Measurements from ENCODE around the gene PPP2R3A.
"Not testable (repeated sequence)": the region's sequence is repeated elsewhere in the genome, so short reads cannot be mapped to it uniquely, and the experiment has no call there.

The PPP2R3A gene

DNA sequence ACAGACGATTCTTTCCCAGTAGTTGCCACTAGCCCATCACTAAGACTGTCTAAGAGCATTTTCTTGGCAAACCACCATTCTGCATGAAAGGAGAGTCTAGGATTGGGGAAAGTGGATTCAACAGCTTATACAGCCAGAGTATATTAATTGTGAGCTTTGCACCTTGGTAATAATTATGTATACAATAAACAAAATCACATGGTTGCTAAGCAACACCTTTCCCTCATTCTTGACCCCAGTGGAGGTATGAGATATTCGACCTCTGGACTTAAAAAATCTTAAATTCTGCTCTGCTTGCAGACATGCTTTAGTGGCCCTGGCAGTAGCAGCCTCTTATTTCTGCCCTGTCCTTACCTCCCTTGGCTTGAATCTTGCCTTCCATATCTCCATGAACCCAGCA is 73.1 kb downstream of the PPP2R3A start:
- DNase-seq = no peak

DNA sequence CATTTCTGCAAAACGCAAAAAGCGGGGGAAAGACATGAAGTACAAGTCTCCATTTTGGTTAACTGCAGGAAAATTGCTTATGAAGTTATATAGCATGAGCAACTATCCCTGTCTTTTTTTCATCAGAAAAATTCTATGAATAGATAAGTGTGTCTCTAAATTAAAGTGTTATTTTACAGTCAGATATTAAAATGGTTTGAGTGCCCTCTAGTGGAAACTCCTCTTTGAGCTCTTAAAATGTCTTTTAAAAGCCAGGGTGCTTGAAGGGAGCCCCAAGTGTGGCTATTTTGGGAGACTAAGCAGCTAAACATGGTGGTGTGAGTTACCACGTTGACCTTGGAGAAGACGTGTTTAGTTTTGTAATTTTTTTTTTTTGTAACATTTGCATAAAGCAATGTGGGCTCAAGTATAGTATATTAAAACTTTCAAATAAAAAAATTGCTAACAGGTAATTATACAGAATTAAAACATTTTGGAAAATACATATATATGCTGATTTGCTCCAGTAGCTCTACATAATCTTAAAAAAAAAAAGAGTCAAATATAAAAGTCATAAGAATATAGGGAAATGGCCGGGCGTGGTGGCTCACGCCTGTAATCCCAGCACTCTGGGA is 77.2 kb downstream of the PPP2R3A start:
- DNase-seq = no peak

DNA sequence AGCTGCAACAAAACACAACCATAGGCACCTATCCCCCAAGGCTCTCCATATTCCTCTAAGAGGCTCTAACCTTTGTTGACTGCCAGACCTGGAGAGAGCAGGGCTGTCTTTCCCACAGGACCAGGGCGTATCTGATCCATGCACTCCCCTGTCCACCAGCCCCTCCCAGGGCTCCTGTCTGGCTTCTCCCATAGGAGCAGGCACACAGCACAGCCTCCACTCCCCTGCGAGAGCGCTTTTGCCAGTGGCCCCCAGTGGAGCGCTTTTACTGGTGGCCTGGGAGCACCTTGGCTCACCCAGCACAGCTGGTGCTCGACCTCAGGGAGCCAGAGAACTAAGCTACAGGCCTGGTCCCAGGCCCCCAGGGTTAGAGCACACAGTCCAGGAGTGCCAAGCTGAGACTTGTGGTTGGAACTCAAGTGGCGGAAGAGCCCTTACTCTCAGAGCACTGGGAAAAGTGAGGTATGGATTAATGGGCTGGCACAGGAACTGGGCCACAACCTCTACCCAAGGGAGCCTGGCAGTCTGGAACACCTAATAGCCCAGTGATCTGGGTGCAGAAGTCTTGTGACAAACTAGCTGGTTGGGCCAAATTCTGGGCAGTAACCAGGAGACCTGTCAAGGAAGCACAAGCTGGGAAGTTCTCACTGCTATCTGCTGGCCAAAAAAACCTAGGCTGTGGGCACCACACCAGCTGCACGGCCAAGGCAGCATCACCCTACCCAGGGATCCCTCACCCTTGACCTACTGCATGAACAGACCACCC is 79.6 kb downstream of the PPP2R3A start:
- DNase-seq = no peak

DNA sequence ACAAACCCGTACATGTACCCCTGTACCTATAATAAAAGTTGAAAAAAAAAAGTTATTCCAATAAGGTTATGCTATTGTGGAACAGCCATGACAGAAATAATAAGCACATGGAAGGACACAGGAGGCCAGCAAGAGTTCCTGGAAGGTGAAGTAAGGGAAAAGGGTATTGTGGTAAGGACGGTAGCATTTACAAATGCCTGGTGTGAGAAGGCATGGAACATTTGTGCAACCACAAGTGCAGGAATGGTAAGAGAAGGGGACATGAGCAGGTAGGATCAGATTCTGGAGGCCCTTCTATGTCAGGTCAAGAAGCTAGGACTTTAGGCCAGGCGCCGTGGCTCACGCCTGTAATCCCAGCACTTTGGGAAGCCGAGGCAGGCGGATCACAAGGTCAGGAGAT is 82.5 kb downstream of the PPP2R3A start:
- no peak for DNase-seq

DNA sequence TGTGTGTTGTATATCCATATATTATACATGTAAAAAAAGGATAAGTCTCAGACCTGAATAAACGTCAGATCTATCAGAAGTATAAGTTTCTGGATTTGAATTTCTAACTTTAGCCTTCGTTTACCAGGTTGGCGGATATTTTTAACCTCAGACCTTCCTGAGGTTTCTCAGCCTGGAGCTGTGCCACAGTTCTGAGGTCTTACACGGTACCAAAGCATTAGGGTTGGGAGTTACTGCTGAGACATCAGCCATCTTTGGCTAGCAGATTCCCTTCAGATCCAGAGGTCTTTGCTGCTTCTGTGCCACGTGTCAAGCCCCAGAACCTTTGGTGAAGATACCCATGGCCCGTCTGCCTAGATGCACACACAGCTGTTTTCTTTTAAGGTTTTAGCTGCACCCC is 84.7 kb downstream of the PPP2R3A start:
- DNase-seq = no peak

DNA sequence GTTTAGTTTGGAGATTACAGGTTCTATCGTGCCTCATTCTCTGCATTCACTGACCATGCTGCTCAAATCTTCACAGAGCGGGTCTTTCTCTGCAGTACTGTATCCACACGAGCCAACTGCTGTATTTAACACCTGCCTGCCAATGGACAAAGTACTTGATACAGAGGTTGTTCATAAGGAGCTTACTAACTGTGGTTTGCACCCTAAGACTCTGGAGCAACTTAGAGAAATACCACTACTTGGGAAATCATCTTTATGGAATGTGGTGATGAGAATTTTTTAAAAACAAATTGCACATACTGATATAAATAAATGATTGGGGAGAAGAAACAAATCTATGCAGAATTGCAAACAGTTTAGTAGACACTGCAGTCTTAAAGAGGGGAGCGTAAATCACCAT is 90.0 kb downstream of the PPP2R3A start:
- DNase-seq = no peak

DNA sequence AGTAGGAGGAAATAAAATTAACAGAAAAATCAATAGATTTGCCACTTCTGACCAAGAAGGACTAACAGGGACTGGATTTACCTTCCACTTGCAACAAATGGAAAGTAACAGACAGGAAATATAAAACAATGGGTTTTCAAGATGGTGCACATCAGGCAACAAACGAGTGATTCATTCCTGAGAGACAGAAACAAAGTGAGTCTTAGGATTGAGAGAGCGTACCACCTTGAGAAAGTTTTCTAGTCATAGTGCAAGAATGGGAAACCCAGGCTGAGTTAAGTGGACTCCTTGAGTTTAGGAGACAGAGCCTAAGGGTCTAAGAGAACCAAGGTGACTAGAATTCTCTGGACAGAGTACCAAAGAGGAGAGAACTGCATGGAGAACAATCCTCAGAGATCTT is 101.7 kb downstream of the PPP2R3A start:
- no peak for DNase-seq

DNA sequence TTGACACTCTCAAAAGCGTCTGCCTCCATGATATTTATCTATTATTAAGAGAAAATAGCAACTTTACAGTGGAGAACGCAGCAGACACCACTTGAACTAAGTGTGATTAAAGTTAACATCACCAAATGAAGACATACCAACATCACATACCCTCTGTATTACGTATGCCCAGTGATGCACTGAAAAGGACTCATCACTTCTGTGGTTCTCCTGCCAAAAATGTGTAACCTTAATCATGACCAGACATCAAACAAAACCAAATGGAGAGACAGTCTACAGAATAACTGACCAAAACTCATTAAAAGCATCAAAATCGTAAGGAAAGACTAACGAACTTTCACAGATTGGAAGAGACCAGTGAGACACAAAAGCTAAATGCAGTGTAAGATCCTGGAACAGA is 103.2 kb downstream of the PPP2R3A start:
- DNase-seq = no peak

DNA sequence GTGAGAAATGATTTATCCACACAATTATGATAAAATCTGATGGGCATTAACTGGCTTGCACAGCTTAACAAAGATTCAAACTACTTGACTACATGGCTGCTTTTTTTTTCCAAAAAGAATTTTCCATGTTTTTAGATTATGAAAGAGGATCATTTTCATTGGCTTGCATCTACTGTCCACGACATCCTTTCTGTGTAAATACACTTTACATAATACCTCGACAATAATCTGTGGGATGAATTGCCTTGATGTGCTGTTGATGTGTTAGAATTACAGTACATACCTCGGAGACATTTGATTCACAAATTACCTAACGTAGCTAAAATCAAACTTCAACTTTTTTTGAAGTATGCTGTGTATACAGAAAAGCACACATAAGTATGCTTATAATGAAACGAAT is 104.4 kb downstream of the PPP2R3A start:
- no peak for DNase-seq

DNA sequence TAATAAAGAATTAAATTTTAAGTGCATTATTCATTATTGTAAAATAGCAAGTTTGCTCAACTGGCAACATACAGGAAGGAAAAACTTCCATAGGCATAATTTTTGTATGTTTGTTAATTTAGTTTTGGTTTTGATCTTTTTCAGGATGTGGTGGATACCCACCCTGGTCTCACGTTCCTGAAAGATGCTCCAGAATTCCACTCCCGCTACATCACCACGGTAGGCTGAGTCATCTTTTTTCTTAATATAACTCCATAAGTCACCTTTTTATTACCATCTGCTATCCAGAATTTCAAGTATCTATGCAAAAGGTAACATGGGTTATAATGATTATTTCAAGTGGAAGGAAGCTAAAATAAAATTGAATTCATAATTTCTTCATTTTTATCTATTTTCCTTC is 104.8 kb downstream of the PPP2R3A start:
- no peak for DNase-seq

DNA sequence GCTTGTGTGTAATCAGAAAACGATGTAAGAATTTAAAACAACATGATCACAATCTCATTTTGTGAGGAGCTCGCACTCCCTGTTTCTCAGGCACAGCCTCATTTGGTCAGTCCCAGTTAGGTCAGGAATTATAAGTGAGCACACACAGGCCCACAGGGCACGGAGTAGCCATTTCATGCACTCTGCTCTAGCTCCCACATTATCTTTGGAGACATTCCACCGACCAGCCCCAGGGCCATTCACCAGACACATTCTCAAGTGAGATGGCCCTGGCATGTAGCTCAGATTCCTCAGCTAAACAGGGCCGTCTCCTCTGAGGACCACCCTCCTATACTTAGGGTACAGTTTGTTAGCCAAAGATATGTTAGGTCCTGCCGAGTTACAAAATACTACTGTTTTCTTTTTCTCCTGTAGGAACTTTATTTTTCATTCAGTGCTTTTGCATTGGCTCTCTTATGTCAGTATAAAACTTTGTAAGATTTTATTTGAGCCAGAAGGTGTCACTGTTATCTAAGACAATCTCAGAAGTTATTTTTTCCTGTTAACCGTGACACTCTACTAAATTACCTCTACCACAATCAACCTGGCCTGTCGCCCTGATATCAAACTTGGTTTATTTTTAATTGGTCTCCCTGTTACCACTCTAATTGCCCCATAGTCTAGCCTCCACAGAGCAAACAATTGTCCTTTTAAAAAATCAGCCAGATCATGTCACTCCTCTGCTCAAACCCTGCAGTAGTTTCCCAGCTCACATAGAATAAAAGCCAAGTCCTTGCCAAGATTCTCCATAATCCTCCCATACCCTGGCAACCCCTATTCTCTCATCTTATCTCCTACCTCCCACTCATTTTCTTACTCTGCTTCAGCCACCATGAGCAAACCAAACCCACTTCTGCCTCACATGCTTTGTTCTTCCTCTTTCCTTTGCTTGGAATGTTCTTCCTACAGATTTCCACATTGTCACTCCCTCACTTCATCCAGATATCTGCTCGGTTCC is 105.7 kb downstream of the PPP2R3A start:
- no peak for DNase-seq

DNA sequence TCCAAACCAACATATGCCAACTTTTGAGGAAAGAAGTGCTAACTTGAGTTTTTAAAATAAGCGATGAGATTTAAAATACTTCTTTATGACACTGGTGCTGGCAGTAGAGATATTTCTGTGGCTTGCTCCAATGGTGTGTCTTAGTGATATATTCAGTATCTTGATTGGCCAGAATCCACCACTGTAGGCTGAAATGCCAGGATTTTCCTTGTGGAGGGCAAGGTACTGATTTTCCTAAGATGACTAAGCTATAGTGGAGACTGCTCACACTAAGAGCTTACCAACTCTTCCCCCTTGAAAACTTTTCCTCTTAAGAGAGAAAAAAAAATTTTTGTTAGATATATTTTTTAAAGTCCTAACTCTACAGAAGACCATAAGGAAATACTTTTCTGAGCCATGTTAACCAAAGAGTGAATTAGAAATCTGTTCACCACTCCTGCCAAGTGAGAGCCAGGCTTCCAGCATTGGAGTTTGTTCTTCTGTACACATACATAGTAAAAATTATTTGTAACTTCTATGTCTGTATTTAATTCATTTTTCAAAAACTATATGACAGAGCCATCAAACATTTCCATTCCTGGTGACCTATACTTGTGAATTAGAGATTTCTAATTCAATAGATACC is 109.1 kb downstream of the PPP2R3A start:
- no peak for DNase-seq

DNA sequence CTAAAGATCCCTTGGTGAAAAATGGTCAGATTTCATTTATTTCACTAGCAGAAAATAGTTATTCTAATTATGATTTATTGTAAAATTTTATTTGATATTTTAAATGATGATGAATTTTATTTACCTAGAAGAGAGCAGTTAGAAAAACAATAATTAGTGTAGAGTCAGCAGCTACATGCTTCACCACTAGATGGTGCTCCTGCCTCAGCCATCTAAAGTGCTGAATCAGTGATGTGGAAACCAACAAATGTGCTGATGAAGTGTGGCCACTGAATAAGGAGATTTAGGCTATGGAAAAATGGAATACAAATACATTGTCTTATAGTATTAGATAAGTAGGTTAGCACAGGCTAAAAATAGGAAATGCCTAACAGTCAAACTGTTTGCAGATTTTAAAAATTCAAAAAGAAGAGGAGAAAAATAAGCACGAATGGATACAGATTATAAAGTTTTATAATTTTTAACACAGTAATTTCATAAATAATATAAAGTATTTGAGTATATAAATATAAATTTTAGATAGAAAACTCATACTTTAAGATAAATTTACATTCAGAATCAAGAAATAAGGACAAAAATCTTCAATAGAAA is 109.8 kb downstream of the PPP2R3A start:
- DNase-seq = peak; percentile 29 to 38

DNA sequence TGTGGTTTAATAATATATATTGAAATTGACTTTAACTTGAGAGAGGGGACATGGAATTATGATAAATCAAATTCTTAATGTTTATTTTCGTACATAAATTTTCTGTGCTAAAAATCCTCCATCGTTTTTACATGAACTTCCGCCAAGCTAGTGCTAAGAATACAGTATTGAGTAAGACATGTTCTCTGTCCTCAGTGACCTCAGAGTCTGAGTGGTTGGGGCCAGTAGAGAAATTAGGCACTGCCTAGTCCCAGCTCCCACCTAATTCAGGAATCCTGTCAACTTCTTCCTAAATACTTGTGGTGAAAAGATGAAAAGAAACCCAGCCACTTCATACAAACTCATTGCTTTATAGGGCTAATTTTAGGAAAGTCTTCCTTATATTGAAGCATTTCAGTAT is 110.3 kb downstream of the PPP2R3A start:
- DNase-seq = no peak

DNA sequence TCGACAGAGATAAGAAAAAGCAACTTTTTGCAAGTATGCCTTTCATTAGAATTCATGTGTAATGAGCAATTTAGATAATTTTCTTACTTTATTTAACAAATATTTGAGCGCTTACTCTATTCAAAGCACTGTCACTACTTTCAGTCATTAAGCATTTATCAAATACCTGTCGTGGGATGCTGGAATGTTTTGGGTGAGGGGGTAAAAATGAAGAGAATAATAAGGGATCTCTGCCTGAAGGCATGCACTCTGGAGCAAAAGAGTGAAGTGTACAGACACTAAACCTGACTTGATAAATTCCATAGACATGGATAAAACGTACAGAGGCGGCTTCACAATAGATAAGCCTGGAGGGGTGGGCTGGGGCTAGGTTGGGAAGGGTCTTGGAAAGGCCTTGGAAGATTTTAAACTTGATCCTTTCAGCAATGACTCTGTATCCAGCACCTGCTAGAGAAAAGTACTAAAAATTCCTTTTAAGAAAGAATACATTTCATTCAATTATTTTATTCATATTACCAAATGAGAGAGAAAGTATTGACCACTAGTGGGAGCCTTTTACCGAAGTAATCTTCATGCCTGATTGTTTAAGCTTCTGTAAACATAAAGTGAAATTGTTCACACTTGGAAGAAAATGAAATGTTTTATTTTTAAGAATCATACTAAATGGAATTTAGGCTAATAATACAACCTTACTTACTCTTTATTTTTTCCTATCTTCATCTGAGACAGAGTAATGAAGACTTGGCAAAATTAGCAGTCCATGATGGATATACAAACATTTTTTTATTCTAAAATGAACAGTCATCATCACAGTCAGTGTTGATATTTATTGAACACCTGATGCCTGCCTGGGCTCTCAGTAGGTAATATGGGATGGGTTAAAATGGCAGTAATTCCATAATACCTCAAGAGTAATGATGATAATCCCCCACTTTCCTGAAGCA is 113.2 kb downstream of the PPP2R3A start:
- no peak for DNase-seq

DNA sequence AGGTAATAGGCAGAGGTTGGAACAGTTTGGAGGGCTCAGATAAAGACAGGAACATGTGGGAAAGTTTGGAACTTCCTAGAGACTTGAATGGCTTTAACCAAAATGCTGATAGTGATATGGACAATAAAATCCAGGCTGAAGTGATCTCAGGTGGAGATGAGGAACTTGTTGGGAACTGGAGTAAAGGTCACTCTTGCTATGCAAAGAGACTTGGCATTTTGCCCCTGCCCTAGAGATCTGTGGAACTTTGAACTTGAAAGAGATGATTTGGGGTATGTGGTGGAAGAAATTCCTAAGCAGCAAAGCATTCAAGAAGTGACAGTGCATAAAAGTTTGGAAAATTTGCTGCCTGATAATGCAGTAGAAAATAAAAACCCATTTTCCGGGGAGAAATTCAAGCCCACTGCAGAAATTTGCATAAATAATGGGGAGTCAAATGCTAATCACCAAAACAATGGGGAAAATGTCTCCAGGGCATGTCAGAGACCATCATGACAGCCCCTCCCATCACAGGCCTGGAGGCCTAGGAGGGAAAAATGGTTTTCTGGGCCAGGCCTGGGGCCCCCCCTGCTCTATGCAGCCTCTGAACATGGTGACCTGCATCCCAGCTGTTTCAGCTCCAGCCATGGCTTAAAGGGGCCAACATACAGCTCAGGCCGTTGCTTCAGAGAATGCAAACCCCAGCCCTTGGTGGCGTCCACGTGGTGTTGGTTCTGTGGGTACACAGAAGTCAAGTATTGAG is 118.3 kb downstream of the PPP2R3A start:
- not testable (repeated sequence) for DNase-seq

DNA sequence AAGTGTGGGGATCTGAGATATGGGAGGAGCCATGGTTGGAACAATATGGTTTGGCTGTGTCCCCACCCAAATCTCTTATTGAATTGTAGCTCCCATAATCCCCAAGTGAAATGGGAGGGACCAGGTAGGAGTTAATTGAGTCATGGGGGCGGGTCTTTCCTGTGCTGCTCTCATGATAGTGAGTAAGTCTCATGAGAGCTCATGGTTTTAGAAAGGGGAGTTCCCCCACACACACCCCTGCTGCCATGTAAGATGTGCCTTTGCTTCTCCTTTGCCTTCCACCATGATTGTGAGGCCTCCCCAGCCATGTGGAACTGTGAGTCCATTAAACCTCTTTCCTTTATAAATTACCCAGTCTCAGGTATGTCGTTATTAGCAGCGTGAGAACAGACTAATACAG is 119.5 kb downstream of the PPP2R3A start:
- DNase-seq = not testable (repeated sequence)

DNA sequence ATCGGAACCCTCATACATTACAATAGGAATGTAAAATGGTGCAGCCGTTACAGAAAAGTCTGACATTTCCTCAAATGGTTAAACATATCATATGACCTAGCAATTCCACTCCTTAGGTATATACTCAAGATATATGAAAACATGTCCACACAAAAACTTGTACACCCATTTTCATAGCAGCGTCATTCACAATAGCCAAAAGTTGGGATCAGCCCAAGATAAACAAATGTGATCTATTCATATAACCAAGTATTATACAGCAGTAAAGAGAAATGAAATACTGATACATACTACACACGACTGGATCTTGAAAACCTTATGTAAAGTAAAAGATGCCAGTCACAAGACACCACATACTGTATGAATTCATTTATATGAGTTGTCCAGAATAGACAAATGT is 128.2 kb downstream of the PPP2R3A start:
- DNase-seq = no peak

DNA sequence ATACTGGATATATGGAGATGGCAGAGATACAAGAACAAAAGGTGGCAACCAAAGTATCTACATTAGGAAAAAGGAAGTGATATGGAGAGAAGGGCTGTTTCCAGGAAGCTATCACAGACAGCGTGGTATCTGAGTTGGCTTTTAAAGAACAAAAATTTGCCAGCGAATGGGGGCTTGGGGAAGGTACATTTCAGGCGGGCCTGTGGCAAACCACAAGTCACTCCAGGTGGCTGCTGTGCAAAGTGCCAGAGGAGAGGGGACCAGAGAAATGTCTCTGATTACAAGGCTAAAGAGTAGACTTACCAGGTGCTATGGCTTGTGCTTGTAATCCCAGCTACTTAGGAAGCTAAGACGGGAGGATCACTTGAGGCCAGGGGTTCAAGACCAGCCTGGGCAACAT is 139.5 kb downstream of the PPP2R3A start:
- no peak for DNase-seq

DNA sequence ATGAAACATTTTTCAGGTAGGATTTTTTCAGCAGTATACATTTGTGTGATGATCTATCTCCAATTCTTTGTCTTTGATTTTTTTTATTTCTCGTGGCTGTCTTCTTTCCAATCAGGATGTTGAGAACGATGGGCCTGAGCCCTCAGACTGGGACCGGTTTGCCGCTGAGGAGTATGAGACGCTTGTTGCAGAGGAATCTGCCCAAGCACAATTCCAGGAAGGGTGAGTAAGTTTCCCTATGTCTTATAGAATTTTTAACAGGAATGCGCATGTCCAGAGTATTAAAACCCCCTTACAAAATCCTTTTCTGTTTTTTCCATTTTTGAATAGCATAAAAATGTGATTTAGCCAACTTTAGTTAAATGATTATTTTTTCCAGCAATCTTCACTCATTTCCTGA is 140.6 kb downstream of the PPP2R3A start:
- no peak for DNase-seq

DNA sequence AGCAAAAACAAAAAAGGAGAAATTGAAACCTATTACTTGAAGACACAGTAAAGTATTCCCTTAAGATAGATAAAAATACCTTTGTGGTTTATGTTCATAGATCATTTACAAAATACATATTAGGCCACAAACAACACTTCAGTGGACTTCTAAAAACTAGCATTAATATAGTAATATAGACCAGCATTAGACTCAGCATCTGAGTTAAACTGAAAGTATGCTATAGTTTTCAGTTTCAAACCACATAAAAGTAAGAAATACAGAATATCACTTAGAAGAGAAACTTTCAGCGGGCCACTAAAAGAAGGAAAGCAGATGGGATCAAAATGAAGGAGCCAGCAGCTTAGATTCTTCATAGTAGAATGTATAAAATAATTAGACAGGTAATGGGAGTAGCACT is 144.0 kb downstream of the PPP2R3A start:
- DNase-seq = no peak

All from NCI-H187 (cell line).